ENCODE results near the gene HPN.

DNA sequence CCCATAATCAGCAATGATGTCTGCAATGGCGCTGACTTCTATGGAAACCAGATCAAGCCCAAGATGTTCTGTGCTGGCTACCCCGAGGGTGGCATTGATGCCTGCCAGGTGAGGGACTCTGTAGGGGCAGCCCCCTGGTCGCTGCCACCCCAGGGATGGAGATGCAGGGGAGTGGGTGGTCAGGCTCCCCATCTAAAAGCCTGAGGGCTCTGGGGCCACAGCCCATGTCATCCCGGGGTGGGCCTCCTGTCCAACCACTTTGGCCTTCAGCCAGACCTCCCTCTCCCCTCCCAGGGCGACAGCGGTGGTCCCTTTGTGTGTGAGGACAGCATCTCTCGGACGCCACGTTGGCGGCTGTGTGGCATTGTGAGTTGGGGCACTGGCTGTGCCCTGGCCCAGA lies 24.1 kb downstream of the HPN start:
- TF ChIP-seq, protein P1, sequence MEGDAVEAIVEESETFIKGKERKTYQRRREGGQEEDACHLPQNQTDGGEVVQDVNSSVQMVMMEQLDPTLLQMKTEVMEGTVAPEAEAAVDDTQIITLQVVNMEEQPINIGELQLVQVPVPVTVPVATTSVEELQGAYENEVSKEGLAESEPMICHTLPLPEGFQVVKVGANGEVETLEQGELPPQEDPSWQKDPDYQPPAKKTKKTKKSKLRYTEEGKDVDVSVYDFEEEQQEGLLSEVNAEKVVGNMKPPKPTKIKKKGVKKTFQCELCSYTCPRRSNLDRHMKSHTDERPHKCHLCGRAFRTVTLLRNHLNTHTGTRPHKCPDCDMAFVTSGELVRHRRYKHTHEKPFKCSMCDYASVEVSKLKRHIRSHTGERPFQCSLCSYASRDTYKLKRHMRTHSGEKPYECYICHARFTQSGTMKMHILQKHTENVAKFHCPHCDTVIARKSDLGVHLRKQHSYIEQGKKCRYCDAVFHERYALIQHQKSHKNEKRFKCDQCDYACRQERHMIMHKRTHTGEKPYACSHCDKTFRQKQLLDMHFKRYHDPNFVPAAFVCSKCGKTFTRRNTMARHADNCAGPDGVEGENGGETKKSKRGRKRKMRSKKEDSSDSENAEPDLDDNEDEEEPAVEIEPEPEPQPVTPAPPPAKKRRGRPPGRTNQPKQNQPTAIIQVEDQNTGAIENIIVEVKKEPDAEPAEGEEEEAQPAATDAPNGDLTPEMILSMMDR (IDR thresholded peaks at IDR 0.05), result no peak
- TF ChIP-seq POLR2A (IDR thresholded peaks at IDR 0.05), result no peak

Data from tibial nerve (tissue), 3 donors.